ENCODE data around the gene EYA3. TPM values are rescaled to one million over a fixed set of nuclear protein-coding genes. Genes with fewer than 3 reads are reported as not detected.
A peak's percentile ranks its signal among the peaks of the same experiment; 100 is the strongest.

Gene EYA3
- total RNA-seq, 2 experiments from 2014 or later = 29.5 to 32.0 TPM

DNA sequence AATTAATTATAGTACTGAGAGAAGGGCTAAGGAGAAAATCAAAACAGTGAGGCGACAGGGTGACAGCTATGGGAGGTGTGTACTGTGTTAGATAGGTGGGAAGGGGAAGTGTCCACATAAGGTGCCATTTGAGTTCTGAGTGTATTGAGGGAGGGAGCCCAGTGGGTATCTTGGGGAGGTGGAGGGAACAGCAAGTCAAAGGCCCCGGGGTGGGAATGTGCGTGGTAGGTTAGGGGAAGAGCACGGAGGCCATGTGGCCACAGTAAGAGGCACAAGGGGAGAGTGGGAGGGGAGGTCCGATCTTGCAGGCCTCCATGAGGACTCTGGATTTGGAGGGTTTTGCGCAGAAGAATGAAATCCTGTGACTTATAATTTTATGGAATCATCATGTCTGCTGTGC, 131.6 kb downstream of the EYA3 start:
- H3K27ac Mint-ChIP-seq = no peak overlapping the region
- ChIA-PET CTCF (interaction anchor here (1.1 kb wide), 1 partner anchor 17 kb away, joined by 4 read pairs; no protein-coding TSS in a partner anchor), POLR2A (interaction anchor here (6.9 kb wide), 1 partner anchor 13 kb away, joined by 50 read pairs; no protein-coding TSS in a partner anchor)
- peaks cover 6% of the 10 kb centered on the region for H3K27me3 Mint-ChIP-seq
- no peak overlapping the region for H3K4me3 Mint-ChIP-seq
- DNase-seq = no peak
- H3K4me1 Mint-ChIP-seq = peaks cover 22% of the 10 kb centered on the region
- no peaks in the 10 kb centered on the region for H3K9me3 Mint-ChIP-seq
- H3K36me3 Mint-ChIP-seq (ENCODE audit: low read depth) = no peaks in the 10 kb centered on the region

DNA sequence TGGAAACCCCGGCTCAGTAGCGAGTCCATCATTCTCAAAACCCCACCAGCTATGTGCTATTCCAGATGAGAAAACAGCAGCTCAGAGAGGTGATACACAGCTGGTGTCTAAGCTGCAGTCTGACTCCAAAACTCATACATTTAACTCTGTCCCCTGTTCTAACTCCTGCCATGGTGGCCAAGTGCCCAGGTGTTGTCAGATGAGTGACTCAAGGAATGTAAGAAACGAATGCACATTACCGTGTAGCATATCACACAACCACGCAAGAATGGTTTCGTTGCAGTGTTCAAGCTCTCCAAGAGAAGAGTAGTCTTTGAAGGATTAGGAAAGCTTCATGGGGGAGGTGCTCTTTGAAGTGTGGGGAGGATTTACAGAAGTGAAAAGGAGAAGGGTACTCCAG, 133.3 kb downstream of the EYA3 start:
- ChIA-PET POLR2A (interaction anchor here (0.9 kb wide), 1 partner anchor 12 kb away, joined by 4 read pairs; no protein-coding TSS in a partner anchor), CTCF (interaction anchor here (0.6 kb wide), 1 partner anchor 393 kb away, joined by 4 read pairs; no protein-coding TSS in a partner anchor)
- Mint-ChIP-seq H3K4me3 (no peak overlapping the region), H3K27me3 (peaks cover 6% of the 10 kb centered on the region), H3K9me3 (no peaks in the 10 kb centered on the region), H3K27ac (no peak overlapping the region), H3K4me1 (peaks cover 9% of the 10 kb centered on the region), H3K36me3 (ENCODE audit: low read depth) (no peaks in the 10 kb centered on the region)
- no peak for DNase-seq

DNA sequence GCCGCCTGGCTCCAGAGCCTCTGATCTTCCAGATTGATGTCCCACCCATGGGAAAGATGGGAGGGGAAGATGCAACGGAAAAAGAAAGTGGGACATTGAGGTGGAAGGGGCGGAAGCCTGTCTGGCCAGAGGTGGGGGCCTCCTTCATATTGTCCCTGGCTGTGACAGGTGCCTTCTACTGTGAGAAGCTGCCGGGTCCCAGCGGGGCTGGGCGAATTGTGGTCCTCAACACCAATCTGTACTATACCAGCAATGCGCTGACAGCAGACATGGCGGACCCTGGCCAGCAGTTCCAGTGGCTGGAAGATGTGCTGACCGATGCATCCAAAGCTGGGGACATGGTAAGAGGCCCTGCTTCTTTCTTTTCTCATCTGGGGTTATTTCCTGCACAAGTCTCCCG, 134.2 kb downstream of the EYA3 start:
- no peak overlapping the region for H3K4me3 Mint-ChIP-seq
- CTCF ChIA-PET = no interaction called here
- H3K27ac Mint-ChIP-seq = no peak overlapping the region
- no peaks in the 10 kb centered on the region for H3K9me3 Mint-ChIP-seq
- peaks cover 6% of the 10 kb centered on the region for H3K27me3 Mint-ChIP-seq
- no peak for DNase-seq
- peaks cover 5% of the 10 kb centered on the region for H3K4me1 Mint-ChIP-seq
- H3K36me3 Mint-ChIP-seq (ENCODE audit: low read depth) = no peaks in the 10 kb centered on the region
- POLR2A ChIA-PET = no interaction called here

DNA sequence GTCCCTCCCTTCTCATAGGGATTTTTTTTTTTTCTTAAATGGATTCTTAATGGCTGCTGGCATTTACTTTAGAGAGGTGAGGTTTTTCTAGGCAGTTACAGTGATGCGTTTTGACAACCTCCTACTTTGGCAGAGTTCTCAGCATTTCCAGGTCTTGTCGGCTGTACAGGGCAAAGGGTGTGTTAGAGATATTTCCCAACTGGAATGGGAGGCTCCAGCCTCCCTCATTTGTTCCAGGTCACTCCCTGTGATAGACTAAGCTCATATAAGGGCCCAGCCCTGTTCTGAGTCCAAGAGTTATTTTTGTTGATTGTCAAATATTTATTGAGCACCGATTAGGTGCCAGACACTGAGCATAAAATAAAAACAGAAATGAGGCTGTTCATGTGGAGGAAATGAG, 136.3 kb downstream of the EYA3 start:
- ChIA-PET CTCF (interaction anchor here (1.2 to 1.6 kb wide), 5 partner anchors 8 to 95 kb away, joined by 3 to 8 read pairs (median 5); partner anchors contain the start of gene XKR8), POLR2A (interaction anchor here (1.0 to 1.5 kb wide), 3 partner anchors 9 to 11 kb away, joined by 3 to 4 read pairs (median 3); no protein-coding TSS in a partner anchor)
- no peak for DNase-seq
- peaks cover 6% of the 10 kb centered on the region for H3K27me3 Mint-ChIP-seq
- H3K4me3 Mint-ChIP-seq = no peak overlapping the region
- no peak overlapping the region for H3K27ac Mint-ChIP-seq
- no peaks in the 10 kb centered on the region for H3K9me3 Mint-ChIP-seq
- H3K36me3 Mint-ChIP-seq (ENCODE audit: low read depth) = no peaks in the 10 kb centered on the region
- no peaks in the 10 kb centered on the region for H3K4me1 Mint-ChIP-seq

DNA sequence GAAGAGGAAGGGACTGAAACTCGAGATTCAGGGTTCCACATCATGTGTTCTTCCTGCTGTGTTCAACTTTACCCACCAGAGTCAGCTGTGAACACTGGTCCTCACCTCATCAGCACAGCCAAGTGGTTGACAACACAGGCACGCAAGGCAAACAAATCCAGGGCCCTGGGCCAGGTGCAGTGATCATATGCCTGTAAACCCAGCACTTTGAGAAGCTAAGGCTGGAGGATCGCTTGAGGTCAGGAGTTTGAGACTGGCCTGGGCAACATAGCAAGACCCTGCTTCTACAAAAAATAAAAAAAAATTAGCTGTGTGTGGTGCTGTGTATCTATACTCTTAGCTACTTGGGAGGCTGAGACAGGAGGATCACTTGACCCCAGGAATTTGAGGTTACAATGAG, 137.0 kb downstream of the EYA3 start:
- Mint-ChIP-seq H3K27me3 (peaks cover 6% of the 10 kb centered on the region), H3K4me3 (no peak overlapping the region), H3K9me3 (no peaks in the 10 kb centered on the region), H3K27ac (no peak overlapping the region), H3K36me3 (ENCODE audit: low read depth) (no peaks in the 10 kb centered on the region), H3K4me1 (no peaks in the 10 kb centered on the region)
- POLR2A ChIA-PET = interaction anchor here (0.9 to 1.5 kb wide), 5 partner anchors 8 to 16 kb away, joined by 3 to 6 read pairs (median 3); partner anchors contain the start of gene XKR8
- no peak for DNase-seq
- CTCF ChIA-PET = interaction anchor here (1.2 to 1.6 kb wide), 5 partner anchors 8 to 94 kb away, joined by 3 to 8 read pairs (median 5); partner anchors contain the start of gene XKR8

DNA sequence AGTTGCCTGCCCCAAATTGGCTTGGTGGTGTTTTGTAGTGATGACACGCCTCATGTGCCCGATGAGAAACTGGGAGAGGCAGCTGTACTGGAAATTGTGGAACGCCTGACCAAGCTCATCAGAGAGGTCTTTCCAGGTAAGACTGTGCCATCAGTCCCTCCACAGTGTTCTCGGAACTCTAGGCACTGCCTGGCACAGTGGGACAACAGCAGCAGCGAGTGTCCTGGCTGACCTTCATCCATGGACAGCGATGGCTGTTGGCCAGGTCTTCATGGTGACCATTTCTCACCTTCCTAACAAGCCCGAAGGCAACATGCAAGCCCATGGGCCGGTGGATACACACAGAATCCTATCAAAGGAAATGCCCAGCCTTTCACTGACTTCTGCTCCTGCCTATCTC, 139.4 kb downstream of the EYA3 start:
- no peak overlapping the region for H3K4me3 Mint-ChIP-seq
- POLR2A ChIA-PET = interaction anchor here (1.2 kb wide), 1 partner anchor 11 kb away, joined by 3 read pairs; the partner anchor contains the start of gene XKR8
- peaks cover 8% of the 10 kb centered on the region for H3K4me1 Mint-ChIP-seq
- CTCF ChIA-PET = interaction anchor here (1.3 to 1.9 kb wide), 2 partner anchors 10 to 31 kb away, joined by 3 to 4 read pairs; no protein-coding TSS in a partner anchor
- no peaks in the 10 kb centered on the region for H3K36me3 Mint-ChIP-seq (ENCODE audit: low read depth)
- H3K27ac Mint-ChIP-seq = no peak overlapping the region
- no peak for DNase-seq
- H3K9me3 Mint-ChIP-seq = no peaks in the 10 kb centered on the region
- H3K27me3 Mint-ChIP-seq = peaks cover 6% of the 10 kb centered on the region

DNA sequence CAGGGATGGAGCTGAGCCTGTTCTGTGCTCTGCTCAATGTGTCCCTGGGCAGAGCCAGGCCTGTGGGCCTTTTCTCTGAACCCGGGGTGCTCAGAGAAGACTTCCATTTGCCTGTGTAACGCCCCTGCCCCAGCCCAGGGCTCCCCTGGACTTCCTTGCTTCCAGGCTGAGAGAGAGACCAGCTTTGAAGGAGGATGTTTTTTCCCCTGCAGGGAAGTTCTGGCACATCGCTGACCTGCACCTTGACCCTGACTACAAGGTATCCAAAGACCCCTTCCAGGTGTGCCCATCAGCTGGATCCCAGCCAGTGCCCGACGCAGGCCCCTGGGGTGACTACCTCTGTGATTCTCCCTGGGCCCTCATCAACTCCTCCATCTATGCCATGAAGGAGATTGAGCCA, 143.4 kb downstream of the EYA3 start:
- Mint-ChIP-seq H3K27me3 (no peaks in the 10 kb centered on the region), H3K4me1 (peaks cover 37% of the 10 kb centered on the region), H3K4me3 (no peak overlapping the region), H3K9me3 (no peaks in the 10 kb centered on the region), H3K27ac (no peak overlapping the region), H3K36me3 (ENCODE audit: low read depth) (no peaks in the 10 kb centered on the region)
- CTCF ChIA-PET = interaction anchor here (1.4 to 1.5 kb wide), 2 partner anchors 14 to 47 kb away, joined by 3 read pairs; no protein-coding TSS in a partner anchor
- DNase-seq = no peak
- POLR2A ChIA-PET = interaction anchor here (1.3 to 7.5 kb wide), 2 partner anchors 14 to 15 kb away, joined by 3 to 50 read pairs; partner anchors contain the start of gene XKR8

DNA sequence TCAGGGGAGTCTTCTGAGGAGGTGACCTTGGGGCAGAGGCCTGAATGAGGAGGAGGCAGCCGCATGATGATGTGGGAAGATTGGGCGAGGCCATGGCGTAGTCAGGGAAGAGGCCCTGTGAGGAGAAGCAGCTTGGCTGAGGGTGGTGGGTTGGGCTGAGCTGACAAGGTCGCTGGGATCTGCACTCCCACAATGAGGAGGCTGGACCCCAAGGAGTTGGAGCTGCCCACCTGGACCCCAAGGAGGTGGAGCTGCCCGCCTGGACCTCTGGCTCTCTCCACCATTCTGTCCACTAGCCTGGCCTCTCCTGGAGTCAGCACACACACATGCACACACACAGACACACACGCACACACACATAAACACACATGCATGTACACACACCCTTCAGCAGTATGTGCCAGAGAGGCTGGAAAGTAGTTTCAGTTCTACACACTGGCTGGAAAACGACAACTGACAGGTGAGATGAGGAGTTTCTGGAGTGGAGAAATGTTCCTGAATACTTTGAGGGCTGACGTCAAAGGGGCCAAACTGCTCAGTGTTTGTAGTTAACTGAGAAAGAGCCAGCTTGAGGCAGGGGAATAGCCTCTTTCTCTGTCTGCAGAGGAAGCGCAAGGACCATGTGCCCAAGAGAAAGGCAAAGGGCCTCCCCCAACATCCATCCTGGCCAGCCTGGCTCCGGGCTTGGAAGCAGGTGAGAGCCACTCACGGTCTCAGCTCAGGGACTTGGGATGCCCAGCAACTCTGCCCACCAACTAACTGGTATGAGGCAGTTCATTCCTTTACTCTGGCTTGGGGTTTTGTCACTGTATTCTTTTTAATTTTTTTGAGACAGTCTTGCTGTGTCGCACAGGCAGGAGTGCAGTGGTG, 146.5 kb downstream of the EYA3 start:
- POLR2A ChIA-PET = interaction anchor here (1.6 to 7.5 kb wide), 2 partner anchors 10 to 18 kb away, joined by 4 to 50 read pairs; partner anchors contain the start of gene XKR8
- Mint-ChIP-seq H3K4me1 (peaks cover 51% of the 10 kb centered on the region), H3K27ac (no peak overlapping the region), H3K9me3 (no peaks in the 10 kb centered on the region), H3K36me3 (ENCODE audit: low read depth) (no peaks in the 10 kb centered on the region), H3K27me3 (no peaks in the 10 kb centered on the region), H3K4me3 (no peak overlapping the region)
- no peak for DNase-seq
- CTCF ChIA-PET = interaction anchor here (1.2 to 3.9 kb wide), 4 partner anchors 12 to 38 kb away, joined by 3 to 22 read pairs (median 8); partner anchors contain the start of gene XKR8

DNA sequence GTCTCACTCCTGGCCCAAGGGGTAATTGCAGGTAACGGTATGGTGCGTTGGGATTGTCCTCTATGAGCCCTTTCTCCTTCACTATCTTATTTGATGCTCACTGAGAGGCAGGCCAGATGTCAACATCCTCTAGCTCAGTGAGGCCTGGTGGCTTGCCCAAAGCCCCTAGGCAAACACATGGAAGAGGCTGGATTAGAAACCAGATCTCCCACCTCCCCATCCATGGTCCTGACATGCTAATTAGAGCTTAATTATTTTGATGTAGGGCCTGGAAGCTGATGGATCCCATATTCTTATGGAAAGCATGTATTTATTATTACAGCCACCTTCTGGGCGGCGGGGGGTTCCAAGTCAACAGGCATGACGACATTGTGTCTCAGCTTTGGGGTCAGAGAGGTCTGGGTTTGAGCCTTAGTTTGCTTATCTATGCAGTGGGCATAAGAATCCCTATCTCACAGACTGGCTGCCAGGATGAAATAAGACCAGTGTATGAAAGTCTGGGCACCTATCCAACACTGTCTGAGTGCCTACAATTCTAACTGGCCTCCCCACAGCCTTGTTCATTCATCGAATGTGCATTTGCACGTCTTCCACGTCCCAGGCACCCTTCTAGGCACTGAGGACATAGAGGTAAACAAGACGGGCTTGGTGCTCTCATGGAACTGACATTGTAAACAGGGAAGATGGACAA, 147.4 kb downstream of the EYA3 start:
- H3K27ac Mint-ChIP-seq = peak overlapping the region; percentile 33
- no peak overlapping the region for H3K4me3 Mint-ChIP-seq
- no peaks in the 10 kb centered on the region for H3K27me3 Mint-ChIP-seq
- H3K36me3 Mint-ChIP-seq (ENCODE audit: low read depth) = no peaks in the 10 kb centered on the region
- no peak for DNase-seq
- CTCF ChIA-PET = interaction anchor here (0.6 to 3.9 kb wide), 20 partner anchors 11 to 268 kb away, joined by 3 to 22 read pairs (median 4); partner anchors contain the start of genes EYA3, STX12 and XKR8
- H3K4me1 Mint-ChIP-seq = peaks cover 51% of the 10 kb centered on the region
- POLR2A ChIA-PET = interaction anchor here (0.7 to 7.5 kb wide), 3 partner anchors 11 to 267 kb away, joined by 3 to 50 read pairs (median 4); partner anchors contain the start of gene XKR8
- H3K9me3 Mint-ChIP-seq = no peaks in the 10 kb centered on the region

DNA sequence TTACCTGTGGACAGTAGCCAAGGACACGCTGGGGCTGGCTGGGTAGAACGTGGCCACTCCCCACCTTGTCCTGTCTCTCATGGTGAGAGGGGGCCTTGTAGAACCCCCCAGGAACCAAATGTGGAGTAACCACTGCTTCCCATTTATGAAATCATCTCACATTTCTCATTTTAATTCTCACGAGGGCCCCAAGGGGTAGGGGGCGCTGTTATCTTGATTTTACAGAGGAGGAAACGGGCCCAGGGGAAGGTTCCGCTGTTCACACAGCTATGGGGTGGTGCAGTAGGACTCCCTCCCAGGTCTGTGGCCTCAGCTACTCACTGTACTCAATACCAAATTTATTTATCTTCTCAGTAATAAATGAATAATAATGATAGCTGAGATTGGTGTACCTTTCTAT, 148.1 kb downstream of the EYA3 start:
- H3K36me3 Mint-ChIP-seq (ENCODE audit: low read depth) = no peaks in the 10 kb centered on the region
- ChIA-PET CTCF (interaction anchor here (0.5 to 3.9 kb wide), 21 partner anchors 10 to 269 kb away, joined by 3 to 22 read pairs (median 4); partner anchors contain the start of genes EYA3, STX12 and XKR8), POLR2A (interaction anchor here (0.7 to 7.5 kb wide), 3 partner anchors 12 to 268 kb away, joined by 3 to 50 read pairs (median 4); partner anchors contain the start of gene XKR8)
- peak overlapping the region; percentile 28 for H3K27ac Mint-ChIP-seq
- H3K4me1 Mint-ChIP-seq = peaks cover 56% of the 10 kb centered on the region
- no peak overlapping the region for H3K4me3 Mint-ChIP-seq
- H3K27me3 Mint-ChIP-seq = peaks cover 7% of the 10 kb centered on the region
- peak; percentile 79 for DNase-seq
- no peaks in the 10 kb centered on the region for H3K9me3 Mint-ChIP-seq

DNA sequence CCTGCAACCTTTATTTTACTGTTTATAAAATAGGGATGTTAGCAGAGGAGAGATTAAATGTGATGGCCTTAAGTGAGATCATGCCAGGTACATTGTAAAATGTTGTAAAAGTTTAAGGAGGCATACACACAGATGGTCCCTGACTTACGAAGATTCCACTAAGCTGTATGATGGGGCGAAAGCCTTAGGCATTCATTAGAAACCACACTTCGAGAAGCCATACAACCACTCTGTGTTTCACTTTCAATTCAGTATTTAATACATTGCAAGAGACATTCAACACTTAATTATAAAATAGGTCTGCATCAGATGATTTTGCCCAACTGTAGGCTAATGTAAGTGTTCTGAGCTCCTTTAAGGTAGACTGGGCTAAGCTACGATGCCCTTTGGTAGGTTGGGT, 149.9 kb downstream of the EYA3 start:
- no peak for DNase-seq
- ChIA-PET POLR2A (interaction anchor here (0.6 to 1.2 kb wide), 2 partner anchors 21 to 91 kb away, joined by 3 to 5 read pairs; partner anchors contain the start of gene XKR8), CTCF (interaction anchor here (1.0 to 3.9 kb wide), 4 partner anchors 9 to 43 kb away, joined by 3 to 22 read pairs (median 4); no protein-coding TSS in a partner anchor)
- Mint-ChIP-seq H3K36me3 (ENCODE audit: low read depth) (no peaks in the 10 kb centered on the region), H3K27me3 (peaks cover 14% of the 10 kb centered on the region), H3K4me3 (no peak overlapping the region), H3K4me1 (peaks cover 52% of the 10 kb centered on the region), H3K27ac (no peak overlapping the region), H3K9me3 (no peaks in the 10 kb centered on the region)

DNA sequence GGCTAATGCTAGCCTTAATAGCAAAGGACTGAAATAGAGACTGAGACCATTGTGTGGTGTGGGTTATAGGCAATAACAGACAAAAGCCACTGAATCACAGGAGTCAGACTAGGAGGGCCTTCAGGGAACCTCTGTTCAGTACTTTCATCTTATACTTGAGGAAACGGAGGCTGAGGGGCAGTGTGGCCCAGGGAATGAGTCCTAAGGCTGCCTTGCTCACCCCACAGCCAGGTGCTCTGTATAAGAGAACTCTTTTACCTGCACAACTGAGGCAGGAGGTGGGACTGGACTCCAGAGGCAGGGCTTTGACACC, 150.9 kb downstream of the EYA3 start:
- Mint-ChIP-seq H3K27me3 (peaks cover 16% of the 10 kb centered on the region), H3K4me1 (peaks cover 46% of the 10 kb centered on the region), H3K36me3 (ENCODE audit: low read depth) (peaks cover 2% of the 10 kb centered on the region), H3K4me3 (no peak overlapping the region), H3K27ac (no peak overlapping the region), H3K9me3 (no peaks in the 10 kb centered on the region)
- DNase-seq = no peak
- ChIA-PET CTCF (interaction anchor here (0.6 to 1.6 kb wide), 3 partner anchors 42 to 114 kb away, joined by 3 to 4 read pairs (median 4); no protein-coding TSS in a partner anchor), POLR2A (interaction anchor here (1.5 kb wide), 1 partner anchor 12 kb away, joined by 3 read pairs; no protein-coding TSS in a partner anchor)
